HG03378 (cell line): ENCODE results near the gene HCLS1.
"Not testable (repeated sequence)": the region's sequence is repeated elsewhere in the genome, so short reads cannot be mapped to it uniquely, and the experiment has no call there.

ENCODE experiments used
- ATAC-seq: cut with Tn5 transposase; IDR thresholded peaks from one replicate; pipeline ENCODE4 v1.9.1; 2021; ENCODE audit warnings: mild to moderate bottlenecking, moderate library complexity; ENCODE audit not compliant: unreplicated experiment

Gene HCLS1, protein sequence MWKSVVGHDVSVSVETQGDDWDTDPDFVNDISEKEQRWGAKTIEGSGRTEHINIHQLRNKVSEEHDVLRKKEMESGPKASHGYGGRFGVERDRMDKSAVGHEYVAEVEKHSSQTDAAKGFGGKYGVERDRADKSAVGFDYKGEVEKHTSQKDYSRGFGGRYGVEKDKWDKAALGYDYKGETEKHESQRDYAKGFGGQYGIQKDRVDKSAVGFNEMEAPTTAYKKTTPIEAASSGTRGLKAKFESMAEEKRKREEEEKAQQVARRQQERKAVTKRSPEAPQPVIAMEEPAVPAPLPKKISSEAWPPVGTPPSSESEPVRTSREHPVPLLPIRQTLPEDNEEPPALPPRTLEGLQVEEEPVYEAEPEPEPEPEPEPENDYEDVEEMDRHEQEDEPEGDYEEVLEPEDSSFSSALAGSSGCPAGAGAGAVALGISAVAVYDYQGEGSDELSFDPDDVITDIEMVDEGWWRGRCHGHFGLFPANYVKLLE

DNA sequence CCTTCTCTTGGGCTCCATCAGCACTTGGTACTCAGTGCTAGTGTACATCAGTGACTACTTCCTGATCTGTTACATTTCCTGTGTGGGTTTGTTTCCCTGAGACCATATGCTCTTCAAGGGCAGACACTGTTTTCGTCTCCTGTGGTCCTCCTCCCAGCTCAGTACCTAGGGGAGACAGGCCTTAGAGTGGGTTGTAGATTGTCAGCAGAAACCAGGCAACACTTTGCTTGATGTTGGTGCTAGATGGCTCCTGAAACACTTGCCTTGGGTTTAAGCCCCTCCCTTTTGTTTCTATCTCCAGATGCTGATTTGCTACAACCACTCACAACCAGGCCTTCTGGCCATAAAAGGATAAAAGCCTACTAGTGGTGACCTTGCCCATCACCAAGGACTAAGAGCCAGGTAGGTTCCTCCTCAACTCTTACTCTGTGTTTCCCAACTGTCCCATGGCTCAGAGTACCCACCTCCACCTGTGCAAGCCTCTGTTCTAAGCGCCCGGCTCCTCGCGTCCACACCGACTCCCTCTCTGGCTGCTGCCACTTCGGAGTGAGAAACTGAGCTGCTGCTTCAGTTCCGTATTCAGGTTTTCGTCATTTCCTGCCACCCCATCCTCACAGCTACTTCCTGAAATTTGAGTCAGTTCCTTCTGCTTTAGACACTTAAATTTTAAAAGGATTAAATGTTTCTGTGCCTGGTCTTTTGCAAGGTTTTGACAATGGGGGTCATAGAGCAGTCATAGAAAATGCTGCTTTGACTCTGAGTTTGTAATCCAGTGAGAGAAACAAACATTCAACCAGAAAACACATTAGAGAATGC, at the start of gene HCLS1:
TSS of gene HCLS1 (minus strand) at position 548 of the 816 bp plus-strand sequence. CDS start 2,556 bp downstream, outside the sequence.
- peak; percentile 79 for ATAC-seq

DNA sequence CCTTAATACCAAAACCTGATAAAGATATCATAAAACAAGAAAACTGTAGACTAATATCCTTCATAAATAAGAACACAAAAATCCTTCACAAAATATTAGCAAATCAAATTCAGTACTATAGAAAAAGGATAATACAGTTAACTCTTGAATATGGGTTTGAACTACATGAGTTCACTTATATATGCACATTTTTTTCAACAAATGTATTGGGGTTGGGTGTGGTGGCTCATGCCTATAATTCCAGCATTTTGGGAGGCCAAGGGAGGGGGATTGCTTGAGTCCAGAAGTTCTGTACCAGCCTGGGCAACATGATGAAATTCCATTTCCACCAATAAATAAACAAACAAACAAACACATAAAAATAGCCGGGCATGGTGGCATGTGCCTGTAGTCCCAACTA, 49.6 kb upstream of the HCLS1 start:
- no peak for ATAC-seq

DNA sequence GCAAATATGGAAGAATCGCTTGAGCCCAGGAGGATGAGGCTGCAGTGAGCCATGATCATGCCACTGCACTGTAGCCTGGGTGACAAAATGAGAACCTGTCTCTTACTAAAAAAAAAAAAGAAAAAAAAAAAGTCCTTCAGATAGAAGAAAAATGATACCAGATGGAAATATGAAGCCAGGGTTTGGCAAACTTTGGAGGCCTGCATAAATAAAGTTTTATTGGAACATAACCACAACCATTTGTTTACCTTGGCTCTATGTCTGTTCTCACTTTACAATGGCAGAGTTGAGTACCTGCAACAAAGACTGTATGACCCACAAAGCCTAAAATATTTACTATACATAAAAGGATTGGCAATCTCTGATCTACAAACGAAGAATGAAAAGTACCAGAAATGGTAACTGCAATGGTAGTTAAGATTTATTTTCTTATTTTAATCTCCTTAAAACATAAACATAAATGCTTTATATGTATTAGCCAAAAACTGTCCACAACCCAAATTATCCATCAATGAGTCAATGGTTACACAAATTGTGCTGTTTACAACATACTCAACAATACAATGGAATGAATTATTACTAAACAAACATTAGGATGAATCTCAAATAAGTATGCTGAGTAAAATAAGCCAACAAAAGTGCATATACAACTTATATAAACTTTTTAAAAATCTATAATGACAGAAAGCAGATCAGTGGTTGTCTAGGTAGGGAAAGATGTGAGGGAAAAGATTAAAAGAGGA, 47.0 kb upstream of the HCLS1 start:
- ATAC-seq: no peak

DNA sequence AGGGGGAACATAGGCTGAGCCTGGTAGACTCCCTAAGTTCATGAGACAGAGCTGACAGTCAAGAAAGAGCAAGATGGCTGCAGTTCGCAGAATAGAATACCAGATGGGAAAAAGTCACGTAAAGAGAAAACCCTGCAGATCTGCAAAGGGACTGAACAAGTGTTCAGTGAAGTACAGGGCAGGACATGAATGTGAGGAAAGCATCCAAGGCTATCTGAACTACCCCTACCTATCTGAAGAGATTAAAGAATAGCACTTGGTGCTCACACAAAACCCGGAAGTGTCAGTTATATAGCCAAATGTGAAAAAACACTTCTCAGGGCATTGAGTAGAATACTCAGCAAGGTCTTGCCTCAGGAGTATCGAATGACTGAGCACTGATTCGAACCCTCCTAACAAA, 44.8 kb upstream of the HCLS1 start:
- no peak for ATAC-seq

DNA sequence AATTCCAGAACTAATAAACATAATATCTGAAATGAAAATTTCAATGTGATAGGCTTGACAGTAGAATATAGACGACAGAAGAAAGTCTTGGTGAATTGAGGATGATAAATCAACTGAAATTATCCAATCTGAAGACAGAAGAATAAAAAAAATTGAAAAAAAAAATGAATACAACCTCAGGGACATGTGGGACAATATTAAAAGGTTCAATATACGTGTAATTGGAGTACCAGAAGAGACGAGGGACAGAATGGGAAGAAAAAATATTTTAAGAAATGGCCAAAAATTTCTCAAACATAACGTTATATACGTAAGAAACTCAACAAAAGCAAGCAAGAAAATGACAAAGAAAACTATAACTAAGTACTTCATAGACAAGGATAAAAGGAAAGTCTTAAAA, 43.3 kb upstream of the HCLS1 start:
- ATAC-seq: no peak

DNA sequence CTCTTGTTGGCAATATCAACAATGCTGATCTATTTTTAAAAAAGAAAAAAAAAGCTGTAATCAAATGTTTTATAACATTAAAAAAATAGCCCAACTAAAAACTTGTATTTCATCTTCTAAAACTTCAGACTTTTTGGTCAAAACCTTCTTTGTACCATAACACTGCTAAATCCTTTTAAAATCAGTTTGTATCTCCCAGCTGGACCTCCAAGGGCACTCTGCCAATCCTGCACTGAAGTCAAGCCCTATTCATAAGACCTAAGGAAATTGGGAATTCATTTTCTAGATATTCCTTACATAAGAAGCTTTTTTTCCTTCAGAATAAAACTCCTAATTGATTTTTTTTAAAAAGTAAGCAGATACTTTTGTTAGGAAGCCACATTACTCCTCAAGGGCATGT, 38.2 kb upstream of the HCLS1 start:
- ATAC-seq: no peak

DNA sequence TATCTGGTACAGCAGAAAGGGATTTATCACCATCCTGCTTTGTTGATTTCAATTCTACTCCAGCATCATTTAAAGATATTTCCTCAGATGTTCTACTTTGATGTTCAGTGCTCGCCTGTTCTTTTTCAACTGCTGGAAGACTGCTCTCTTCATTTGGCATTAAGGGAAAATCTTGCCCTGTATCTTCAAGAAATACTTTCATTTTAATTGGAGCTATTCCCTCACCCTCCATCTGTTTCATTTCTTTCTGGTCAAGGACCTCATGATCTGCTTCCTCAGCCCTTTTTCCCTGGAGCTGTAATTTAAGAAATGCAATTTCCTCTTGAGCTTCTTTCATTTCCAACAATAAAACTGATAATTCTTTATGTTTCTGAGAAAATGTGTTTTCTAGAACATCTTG, 37.8 kb upstream of the HCLS1 start:
- ATAC-seq: no peak

DNA sequence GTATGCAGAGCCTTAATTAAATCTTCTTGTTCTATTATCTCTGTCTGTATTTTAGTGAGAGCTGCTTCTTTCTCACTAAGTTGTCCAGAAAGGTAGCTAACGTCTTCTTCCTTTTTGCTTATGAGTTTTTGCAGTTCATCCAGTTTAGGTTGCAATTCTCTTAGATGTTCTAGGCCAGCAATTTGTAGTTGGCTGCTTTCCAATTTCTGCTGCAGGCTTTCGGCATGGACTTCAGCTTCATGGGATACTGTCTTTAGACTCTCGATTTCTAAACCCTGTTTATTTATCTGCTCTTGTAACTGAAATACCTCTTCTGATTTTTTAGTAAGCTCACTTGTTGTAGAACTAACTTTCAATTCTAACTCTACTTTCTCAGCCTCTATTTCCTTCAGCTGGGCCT, 35.5 kb upstream of the HCLS1 start:
- ATAC-seq: no peak

DNA sequence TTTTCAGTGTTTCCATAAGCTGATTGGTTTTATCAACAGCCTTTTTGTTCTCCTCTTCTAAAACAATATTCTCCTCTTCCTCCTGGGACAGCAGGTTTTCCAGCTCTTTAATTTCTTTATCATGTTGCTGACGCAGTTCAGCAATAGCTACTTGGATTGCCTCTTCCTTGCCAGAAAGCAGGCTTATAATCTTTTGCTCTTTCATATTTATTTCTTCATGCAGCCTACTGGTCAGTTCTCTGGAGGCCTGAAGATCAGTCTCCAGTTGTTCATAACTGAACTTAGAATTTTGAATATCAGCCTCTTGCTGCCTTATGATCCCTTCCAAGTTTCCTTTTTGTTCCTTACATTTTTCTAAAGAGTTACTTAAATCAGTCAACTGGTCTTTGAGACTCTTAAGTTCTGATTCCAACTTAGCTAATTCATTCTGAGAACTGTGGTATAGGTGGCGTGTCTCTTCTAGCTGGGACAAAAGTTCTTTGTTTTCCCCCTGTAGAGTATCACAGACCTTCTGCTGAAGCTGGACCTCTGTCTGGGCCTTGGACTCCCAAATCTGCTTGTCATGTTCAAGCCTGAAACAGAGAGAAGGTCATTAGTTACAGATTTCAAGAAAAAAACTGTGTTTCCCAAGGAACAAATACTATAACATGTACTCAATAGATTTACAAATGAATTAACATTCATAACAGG, 31.5 kb upstream of the HCLS1 start:
- no peak for ATAC-seq

DNA sequence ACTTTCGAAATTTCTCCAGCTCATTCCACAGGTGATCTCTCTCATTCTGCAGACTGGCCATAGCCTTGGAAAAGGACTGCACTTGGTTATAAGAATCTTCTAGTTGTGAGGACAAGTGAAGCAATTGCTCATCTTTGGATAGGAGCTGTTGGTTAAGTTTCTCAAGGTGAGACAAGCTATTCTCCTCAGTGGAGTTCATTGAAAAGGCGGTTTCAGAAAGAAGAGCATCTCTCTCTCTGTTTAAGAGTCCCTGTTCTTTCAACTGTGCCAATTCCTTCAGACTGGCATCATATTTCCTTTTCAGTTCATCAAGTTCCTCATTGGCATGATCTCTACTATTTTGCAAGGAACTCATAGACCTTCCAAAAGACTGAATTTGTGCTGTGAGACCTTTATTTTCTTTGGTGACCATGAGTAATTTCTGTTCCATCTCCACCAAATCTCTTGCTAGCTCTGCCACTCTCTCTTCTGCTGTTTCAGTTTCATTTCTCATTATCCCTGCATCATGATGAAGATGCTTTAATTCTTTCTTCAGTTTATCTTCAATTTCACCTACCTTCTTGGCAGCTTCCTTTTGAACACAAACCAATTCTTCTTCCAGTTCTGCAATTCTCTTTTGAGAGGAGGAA, 30.2 kb upstream of the HCLS1 start:
- ATAC-seq: peak; percentile 87

DNA sequence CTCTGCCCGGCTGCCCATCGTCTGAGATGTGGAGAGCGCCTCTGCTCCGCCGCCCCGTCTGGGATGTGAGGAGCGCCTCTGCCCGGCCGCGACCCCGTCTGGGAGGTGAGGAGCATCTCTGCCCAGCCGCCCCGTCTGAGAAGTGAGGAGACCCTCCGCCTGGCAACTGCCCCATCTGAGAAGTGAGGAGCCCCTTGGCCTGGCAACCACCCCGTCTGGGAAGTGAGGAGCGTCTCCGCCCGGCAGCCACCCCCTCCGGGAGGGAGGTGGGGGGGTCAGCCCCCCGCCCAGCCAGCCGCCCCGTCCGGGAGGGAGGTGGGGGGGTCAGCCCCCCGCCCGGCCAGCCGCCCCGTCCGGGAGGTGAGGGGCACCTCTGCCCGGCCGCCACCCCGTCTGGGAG, 28.0 kb upstream of the HCLS1 start:
- not testable (repeated sequence) for ATAC-seq

DNA sequence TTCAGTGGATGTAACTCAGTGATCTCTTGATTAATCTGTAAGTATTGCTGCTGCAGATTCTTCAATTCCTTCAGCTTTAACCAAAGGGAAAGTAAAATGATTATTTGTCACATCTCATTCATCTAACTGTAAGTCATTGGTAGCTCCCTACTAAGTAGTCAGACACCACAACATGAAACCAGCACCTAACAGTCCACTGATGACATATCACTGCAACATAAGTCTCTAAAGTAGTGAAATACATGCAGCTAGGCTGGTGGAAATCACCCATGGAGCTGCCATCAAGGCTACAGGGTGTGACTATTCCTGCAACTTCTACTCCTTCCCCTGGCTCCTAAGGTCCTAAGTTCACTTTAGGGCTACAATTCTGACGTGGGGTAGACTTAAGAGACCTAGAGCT, 21.1 kb upstream of the HCLS1 start:
- no peak for ATAC-seq

DNA sequence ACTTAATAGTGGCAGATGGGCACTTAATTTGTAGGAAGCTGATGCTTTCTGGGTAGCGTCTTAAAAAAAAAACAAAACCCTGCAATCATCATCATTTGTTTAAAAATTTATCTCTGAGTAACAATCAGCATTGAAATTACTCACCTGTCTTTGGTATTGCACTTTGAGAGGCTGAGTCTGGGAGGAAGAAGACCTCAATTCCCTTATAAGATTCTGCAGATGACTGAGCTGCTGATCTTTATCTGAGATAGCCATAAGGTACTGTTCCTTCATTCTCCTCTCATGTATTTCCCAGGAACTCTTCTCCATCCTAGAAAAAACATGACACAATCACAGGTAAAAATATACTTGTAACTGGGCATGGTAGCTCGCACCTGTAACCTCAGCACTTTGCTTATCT, 16.4 kb upstream of the HCLS1 start:
- ATAC-seq: no peak

DNA sequence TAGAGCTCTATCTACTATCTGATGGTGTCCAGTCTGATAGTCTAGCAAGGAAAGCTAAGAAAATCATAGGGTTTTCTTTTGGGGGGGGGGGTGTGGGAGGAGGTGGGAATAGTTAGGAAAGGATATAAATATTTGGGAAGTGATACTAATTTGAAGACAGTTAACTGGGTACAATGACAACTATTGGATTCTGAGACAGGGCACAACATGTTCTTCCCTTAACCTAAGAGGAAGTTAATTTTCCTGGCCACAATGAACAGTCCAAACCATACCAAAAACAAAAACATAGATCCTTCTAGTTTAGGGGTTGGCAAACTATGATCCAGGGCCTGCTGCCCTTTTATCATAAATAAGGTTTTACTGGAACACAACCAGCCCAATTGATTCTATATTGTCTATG, 10.0 kb upstream of the HCLS1 start:
- ATAC-seq: no peak

DNA sequence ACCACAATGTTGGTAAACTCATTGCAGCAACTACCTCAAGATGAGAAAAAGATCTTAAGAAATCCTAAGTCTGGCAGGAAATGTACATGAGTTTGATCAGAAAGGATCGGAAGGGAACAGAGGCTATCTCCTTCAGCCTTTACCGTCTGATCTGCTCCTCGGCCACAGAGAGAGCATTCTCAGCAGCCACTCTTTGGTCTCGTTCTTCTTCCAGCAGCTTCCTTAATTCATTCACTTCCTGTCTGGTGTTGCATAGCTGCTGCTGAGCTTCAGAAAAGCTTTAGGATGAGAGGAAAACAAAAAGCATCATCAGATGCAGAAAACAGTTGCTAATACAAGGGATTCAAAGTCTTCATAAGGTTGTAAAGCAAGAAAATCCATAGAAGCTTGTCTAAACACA, 6.6 kb upstream of the HCLS1 start:
- no peak for ATAC-seq

DNA sequence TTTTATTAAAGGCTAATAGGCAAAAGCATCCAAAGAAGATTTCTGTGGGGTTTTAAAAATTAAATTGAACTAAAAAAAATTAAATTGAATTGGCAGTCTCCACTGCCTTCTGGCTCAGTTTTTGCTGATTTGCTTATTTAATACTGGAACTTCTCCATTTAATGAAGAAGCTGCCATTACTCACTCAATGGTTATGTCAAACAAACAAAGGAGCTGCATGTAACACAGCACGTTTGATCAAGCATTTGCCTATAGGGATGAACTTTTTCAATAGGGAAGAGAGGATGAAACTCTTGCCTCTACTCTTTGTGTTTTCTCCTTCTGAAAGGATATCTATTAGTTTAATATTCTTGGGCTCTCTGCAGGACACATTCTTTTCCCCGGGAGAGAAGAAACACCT, 4.8 kb upstream of the HCLS1 start:
- ATAC-seq: no peak

DNA sequence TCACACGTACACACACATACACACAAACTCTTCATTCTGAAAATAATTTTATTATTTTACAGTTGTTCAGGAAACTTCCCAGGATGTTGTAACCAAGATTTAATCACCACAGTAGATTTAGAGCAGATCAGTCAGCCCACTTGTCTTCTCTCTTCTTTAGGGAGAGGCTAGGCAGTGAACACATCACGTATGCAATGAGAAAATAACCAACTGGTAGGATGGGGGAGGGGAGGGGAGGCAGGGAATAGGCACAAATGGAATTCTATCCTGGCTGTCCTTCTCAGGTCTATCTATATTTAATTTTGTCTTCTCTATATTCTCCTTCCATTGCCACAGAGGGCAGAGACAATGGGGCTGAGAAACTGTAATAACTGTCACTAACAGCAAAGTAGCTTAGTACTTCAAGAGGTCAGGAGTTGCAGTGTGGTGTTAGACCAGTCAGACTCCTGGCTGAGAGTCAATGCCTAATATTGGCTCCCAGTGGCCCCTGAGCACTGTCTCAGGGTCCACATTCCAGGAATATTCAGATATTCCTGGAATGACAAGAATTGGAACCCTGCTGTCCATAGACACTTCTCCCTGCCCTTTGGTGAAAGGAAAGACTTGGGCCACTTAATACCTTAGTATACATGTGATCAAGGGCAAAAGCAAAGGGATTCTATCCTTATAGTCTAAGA, 2.6 kb upstream of the HCLS1 start:
- ATAC-seq: no peak

DNA sequence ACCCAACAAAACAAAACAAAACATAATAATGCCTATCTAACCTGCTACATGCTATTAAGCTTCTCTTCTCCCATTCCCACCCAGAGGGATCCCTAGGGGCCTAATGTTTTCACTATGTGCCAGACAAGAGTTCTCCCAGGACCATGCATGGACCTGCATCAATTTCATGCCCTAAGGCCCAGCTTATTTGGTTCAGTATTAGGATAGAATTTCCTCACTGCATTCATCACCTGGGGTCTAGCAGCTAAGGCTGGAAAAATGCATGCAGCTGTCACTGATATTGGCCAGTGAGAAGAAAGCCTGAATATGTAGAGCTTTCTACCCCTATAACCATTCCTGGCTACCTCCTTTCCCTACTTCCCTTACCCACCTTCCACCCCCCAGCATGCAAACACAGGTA, 2.0 kb upstream of the HCLS1 start:
- ATAC-seq: no peak

DNA sequence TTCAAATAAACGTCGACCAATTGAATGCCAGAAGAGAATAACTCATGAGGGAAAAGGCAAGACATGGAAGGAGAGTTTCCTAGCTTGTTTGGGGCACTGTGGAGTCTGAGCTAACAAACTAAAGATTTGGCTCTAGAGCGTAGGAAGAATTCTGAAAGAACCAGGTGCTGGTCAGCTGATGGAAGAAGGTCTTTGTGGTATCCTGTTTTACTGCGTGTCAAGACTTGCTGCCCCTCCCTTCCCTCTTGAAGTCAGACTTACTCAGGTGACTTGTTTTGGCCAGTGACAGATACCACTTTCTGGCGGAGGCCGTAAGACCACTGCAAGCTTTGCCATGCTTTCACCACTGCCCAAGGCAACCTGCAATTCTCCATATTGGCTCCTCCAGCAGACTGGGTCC, 673 bp upstream of the HCLS1 start:
- ATAC-seq: no peak

DNA sequence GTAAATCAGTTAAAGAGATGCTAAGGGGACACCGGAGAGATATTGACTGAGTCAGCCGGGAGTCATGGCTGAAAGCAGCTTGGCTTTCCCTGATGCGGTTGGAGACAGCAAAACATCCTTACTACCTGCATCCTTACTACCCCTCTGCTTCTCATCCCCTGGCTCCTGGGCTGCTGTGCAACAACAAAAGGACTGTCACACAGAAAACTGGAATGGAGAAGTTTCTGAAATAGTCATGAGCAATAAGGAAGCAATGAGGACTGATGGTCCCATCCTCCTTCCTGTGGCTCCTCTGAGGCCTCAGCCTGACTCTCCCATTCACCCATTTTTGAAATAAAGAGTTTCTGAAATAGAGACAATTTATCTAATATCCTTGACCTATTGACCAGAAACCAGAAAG, 1.1 kb downstream of the HCLS1 start:
- ATAC-seq: no peak
